ENCODE data around the gene FOXP1.

GRCh38 chr3:71285086-71285485 is 298.4 kb downstream of the FOXP1 start:
- TF ChIP-seq TFDP1 (CRISPR knock-in tag; IDR thresholded peaks at IDR 0.05; ENCODE audit: borderline replicate concordance) (no peak), ZNF775 (CRISPR knock-in tag; IDR thresholded peaks at IDR 0.05; ENCODE audit: borderline replicate concordance) (no peak), NFRKB (IDR thresholded peaks at IDR 0.05) (no peak), POLR2AphosphoS5 (IDR thresholded peaks at IDR 0.05; ENCODE audit: low read depth, low read length) (no peak), FOSL1 (CRISPR knock-in tag; IDR thresholded peaks at IDR 0.05; ENCODE audit: borderline replicate concordance) (no peak), JUN (CRISPR knock-in tag; IDR thresholded peaks at IDR 0.05) (no peak), ZNF670 (CRISPR knock-in tag; IDR thresholded peaks at IDR 0.05; ENCODE audit: borderline replicate concordance) (no peak)
